HG03460 (cell line): Measurements from ENCODE around the gene EXOSC7.

Experiments
- ATAC-seq: cut with Tn5 transposase; IDR thresholded peaks from one replicate; pipeline ENCODE4 v1.9.1; 2021; ENCODE audit not compliant: unreplicated experiment

Gene EXOSC7

GRCh38 chr3:44992555-44993470 is 16.8 kb downstream of the EXOSC7 start:
- no peak for ATAC-seq

GRCh38 chr3:44993471-44994205 is 17.6 kb downstream of the EXOSC7 start:
- no peak for ATAC-seq

GRCh38 chr3:44995142-44995770 is 19.2 kb downstream of the EXOSC7 start:
- no peak for ATAC-seq

GRCh38 chr3:44996556-44996969 is 20.5 kb downstream of the EXOSC7 start:
- ATAC-seq: peak; percentile 56

- ATAC-seq: no peak
These were observed 23.7 kb downstream of the EXOSC7 start for GRCh38 chr3:44999782-45000181.

- no peak for ATAC-seq
These were observed 24.8 kb downstream of the EXOSC7 start for GRCh38 chr3:45000823-45001222.

GRCh38 chr3:45001738-45002137 is 25.7 kb downstream of the EXOSC7 start:
- ATAC-seq: no peak

- no peak for ATAC-seq
These were observed 26.2 kb downstream of the EXOSC7 start for GRCh38 chr3:45002139-45002660.

GRCh38 chr3:45002720-45003119 is 26.7 kb downstream of the EXOSC7 start:
- no peak for ATAC-seq

- ATAC-seq: no peak
These were observed 27.4 kb downstream of the EXOSC7 start for GRCh38 chr3:45003406-45003805.

- ATAC-seq: no peak
These were observed 27.8 kb downstream of the EXOSC7 start for GRCh38 chr3:45003859-45004258.

GRCh38 chr3:45007091-45007490 is 31.0 kb downstream of the EXOSC7 start:
- no peak for ATAC-seq

- ATAC-seq: no peak
These were observed 32.1 kb downstream of the EXOSC7 start for GRCh38 chr3:45008117-45008516.

- no peak for ATAC-seq
These were observed 33.8 kb downstream of the EXOSC7 start for GRCh38 chr3:45009868-45010267.

GRCh38 chr3:45010811-45011333 is 34.8 kb downstream of the EXOSC7 start:
- no peak for ATAC-seq

GRCh38 chr3:45011756-45012508 is 35.9 kb downstream of the EXOSC7 start:
- no peak for ATAC-seq

- ATAC-seq: no peak
These were observed 36.5 kb downstream of the EXOSC7 start for GRCh38 chr3:45012577-45012976.

GRCh38 chr3:45016916-45017315 is 40.9 kb downstream of the EXOSC7 start:
- ATAC-seq: no peak

- ATAC-seq: no peak
These were observed 41.8 kb downstream of the EXOSC7 start for GRCh38 chr3:45017821-45018220.

- no peak for ATAC-seq
These were observed 44.5 kb downstream of the EXOSC7 start for GRCh38 chr3:45020534-45020933.
